ENCODE data around the gene CSTB.

Gene CSTB

GRCh38 chr21:43766734-43767497 lies 9.2 kb downstream of the CSTB start:
- DNase-seq: no peak

GRCh38 chr21:43764576-43765495 lies 11.3 kb downstream of the CSTB start:
- no peak for DNase-seq

GRCh38 chr21:43763901-43764523 lies 12.1 kb downstream of the CSTB start:
- DNase-seq: no peak

GRCh38 chr21:43762303-43763128 lies 13.6 kb downstream of the CSTB start:
- DNase-seq: no peak

- DNase-seq: no peak
These were observed 14.2 kb downstream of the CSTB start for GRCh38 chr21:43761886-43762285.

- no peak for DNase-seq
These were observed 15.6 kb downstream of the CSTB start for GRCh38 chr21:43760391-43760958.

- DNase-seq: no peak
These were observed 16.5 kb downstream of the CSTB start for GRCh38 chr21:43759651-43760050.

- DNase-seq: no peak
These were observed 17.3 kb downstream of the CSTB start for GRCh38 chr21:43758811-43759210.

GRCh38 chr21:43758111-43758641 lies 17.9 kb downstream of the CSTB start:
- no peak for DNase-seq

- DNase-seq: no peak
These were observed 18.5 kb downstream of the CSTB start for GRCh38 chr21:43757601-43758000.

GRCh38 chr21:43755820-43756594 lies 20.1 kb downstream of the CSTB start:
- DNase-seq: no peak

- DNase-seq: no peak
These were observed 20.9 kb downstream of the CSTB start for GRCh38 chr21:43754948-43755781.

- no peak for DNase-seq
These were observed 22.7 kb downstream of the CSTB start for GRCh38 chr21:43753439-43753799.

- DNase-seq: no peak
These were observed 23.2 kb downstream of the CSTB start for GRCh38 chr21:43752758-43753438.

GRCh38 chr21:43751955-43752591 lies 24.0 kb downstream of the CSTB start:
- no peak for DNase-seq

- no peak for DNase-seq
These were observed 25.6 kb downstream of the CSTB start for GRCh38 chr21:43750339-43751033.

- no peak for DNase-seq
These were observed 26.4 kb downstream of the CSTB start for GRCh38 chr21:43749651-43750262.

- no peak for DNase-seq
These were observed 27.5 kb downstream of the CSTB start for GRCh38 chr21:43748622-43749021.
